ENCODE data around the gene SAMD9L.

Gene SAMD9L

DNA sequence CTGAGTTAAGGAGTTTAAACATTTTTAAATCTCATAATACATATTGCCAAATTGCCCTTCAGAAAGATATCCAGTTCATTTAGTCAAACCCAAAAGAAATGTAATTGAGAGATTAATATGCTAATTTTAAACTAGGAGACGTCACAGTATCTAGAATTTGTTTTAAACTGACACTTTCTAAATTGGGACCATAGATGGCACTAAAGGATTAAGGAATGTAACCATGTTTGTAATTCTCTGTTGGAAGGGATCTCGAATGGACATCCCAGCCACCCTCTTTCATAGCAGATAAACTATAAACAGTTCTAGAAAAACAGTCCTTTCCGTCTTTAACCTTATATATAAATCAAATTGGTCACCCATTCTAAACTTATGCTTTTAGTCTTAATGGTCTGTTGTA, 30.0 kb upstream of the SAMD9L start:
- peak; percentile 37 for TF ChIP-seq CTCF (conservative IDR thresholded peaks at IDR 0.05; ENCODE audit: low read depth)
- peak; percentile 32 for DNase-seq (ENCODE audit: low spot score)
- CTCF ChIA-PET: interaction anchor here (0.7 to 1.0 kb wide), 3 partner anchors 39 to 50 kb away, joined by 3 to 4 read pairs (median 3); no protein-coding TSS in a partner anchor
- no peak overlapping the region for H3K27ac ChIP-seq
- POLR2A ChIA-PET (ENCODE audit: low non-redundant PET): no interaction called here

DNA sequence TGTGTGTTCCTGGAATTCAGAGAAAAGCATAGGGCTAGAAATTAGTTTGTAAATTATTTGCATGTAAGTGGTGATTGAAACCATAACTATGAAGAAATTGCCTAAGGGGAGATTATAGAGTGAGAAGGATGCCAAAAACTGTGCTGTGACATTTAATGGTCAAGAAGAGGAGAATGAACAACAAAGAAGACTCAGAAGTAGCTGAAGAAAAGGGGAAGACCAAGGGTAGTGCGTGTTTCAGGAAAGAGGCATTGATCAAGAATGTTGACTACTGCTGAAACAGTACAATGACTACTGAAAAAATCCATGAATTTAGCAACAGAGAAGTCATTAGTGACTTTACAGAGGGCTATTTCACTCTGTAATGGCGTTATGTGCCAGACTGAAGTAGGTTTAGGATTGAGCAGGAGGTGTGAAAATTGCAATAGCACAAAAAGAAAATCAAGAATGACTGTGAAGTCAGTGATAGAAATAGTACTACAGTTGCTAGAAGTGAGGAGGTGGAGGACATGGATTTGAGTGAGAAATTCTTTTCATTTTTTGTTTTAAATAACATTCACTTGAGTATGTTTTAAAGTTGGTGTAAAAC, 28.9 kb upstream of the SAMD9L start:
- no peak for DNase-seq (ENCODE audit: low spot score)
- no peak overlapping the region for H3K27ac ChIP-seq
- POLR2A ChIA-PET (ENCODE audit: low non-redundant PET): no interaction called here
- TF ChIP-seq CTCF (conservative IDR thresholded peaks at IDR 0.05; ENCODE audit: low read depth): no peak
- CTCF ChIA-PET: no interaction called here

DNA sequence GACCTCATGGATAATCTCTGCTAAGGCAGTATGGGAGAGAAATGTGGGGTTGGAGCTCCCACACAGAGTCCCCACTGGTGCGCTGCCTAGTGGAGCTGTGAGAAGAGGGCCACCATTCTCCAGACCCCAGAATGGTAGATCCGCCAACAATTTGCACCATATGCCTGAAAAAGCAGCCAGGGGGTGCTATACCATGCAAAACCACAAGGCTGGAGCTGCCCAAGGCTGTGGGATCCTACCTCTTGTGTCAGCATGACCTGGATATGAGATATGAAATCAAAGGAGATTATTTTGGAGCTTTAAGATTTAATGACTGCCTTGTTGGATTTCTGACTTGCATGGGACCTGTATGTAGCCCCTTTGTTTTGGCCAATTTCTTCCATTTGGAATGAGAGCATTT, 27.0 kb upstream of the SAMD9L start:
- POLR2A ChIA-PET (ENCODE audit: low non-redundant PET): no interaction called here
- no peak overlapping the region for H3K27ac ChIP-seq
- no peak for TF ChIP-seq CTCF (conservative IDR thresholded peaks at IDR 0.05; ENCODE audit: low read depth)
- CTCF ChIA-PET: interaction anchor here (0.6 kb wide), 1 partner anchor 12 kb away, joined by 5 read pairs; no protein-coding TSS in a partner anchor
- DNase-seq (ENCODE audit: low spot score): no peak

GRCh38 chr7:93172683-93173082, 24.5 kb upstream of the SAMD9L start:
- no peak overlapping the region for H3K27ac ChIP-seq
- DNase-seq (ENCODE audit: low spot score): no peak
- POLR2A ChIA-PET (ENCODE audit: low non-redundant PET): no interaction called here
- no peak for TF ChIP-seq CTCF (conservative IDR thresholded peaks at IDR 0.05; ENCODE audit: low read depth)
- CTCF ChIA-PET: interaction anchor here (0.7 kb wide), 1 partner anchor 1122 kb away, joined by 3 read pairs; no protein-coding TSS in a partner anchor

- CTCF ChIA-PET: no interaction called here
- TF ChIP-seq CTCF (conservative IDR thresholded peaks at IDR 0.05; ENCODE audit: low read depth): no peak
- POLR2A ChIA-PET (ENCODE audit: low non-redundant PET): no interaction called here
- no peak for DNase-seq (ENCODE audit: low spot score)
- H3K27ac ChIP-seq: no peak overlapping the region
These were observed 23.5 kb upstream of the SAMD9L start for GRCh38 chr7:93171606-93172226.

- POLR2A ChIA-PET (ENCODE audit: low non-redundant PET): no interaction called here
These were observed 17.3 kb upstream of the SAMD9L start for GRCh38 chr7:93165447-93165846.

More at GRCh38 chr7:93165447-93165846, 17.3 kb upstream of the SAMD9L start:
- DNase-seq (ENCODE audit: low spot score): no peak
- CTCF ChIA-PET: no interaction called here
- H3K27ac ChIP-seq: no peak overlapping the region
- no peak for TF ChIP-seq CTCF (conservative IDR thresholded peaks at IDR 0.05; ENCODE audit: low read depth)

All from RWPE1 (cell line).